ENCODE measurements around the gene MFGE8.

DNA sequence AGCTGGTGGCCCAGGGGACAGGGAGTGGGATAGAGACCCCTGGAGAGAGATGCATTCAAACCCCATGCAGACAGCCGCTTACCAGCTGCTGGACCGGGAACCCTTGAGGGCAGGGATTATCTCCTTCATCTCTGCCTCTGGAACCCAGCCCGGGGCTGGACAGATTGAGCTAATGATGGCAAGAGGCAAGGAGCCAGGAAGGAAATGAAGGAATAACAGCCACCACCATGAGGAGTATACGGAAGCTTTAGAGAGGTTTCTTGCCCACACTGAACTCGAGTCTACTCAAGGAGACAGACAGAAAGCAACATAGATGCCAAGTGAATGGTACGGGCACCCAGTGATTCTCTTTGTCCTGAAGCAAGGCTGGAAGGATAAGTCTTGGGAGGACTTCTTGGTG is 41.1 kb downstream of the MFGE8 start:
- TF ChIP-seq POLR2AphosphoS5 (IDR thresholded peaks at IDR 0.05) (no peak), POLR2A (IDR thresholded peaks at IDR 0.05) (no peak)
- TF ChIP-seq, protein P1, sequence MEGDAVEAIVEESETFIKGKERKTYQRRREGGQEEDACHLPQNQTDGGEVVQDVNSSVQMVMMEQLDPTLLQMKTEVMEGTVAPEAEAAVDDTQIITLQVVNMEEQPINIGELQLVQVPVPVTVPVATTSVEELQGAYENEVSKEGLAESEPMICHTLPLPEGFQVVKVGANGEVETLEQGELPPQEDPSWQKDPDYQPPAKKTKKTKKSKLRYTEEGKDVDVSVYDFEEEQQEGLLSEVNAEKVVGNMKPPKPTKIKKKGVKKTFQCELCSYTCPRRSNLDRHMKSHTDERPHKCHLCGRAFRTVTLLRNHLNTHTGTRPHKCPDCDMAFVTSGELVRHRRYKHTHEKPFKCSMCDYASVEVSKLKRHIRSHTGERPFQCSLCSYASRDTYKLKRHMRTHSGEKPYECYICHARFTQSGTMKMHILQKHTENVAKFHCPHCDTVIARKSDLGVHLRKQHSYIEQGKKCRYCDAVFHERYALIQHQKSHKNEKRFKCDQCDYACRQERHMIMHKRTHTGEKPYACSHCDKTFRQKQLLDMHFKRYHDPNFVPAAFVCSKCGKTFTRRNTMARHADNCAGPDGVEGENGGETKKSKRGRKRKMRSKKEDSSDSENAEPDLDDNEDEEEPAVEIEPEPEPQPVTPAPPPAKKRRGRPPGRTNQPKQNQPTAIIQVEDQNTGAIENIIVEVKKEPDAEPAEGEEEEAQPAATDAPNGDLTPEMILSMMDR (IDR thresholded peaks at IDR 0.05), result no peak
